Transverse colon (tissue), 4 donors: Measurements from ENCODE around the gene QRICH1. TPM values are rescaled to one million over a fixed set of nuclear protein-coding genes. Genes with fewer than 3 reads are reported as not detected.

Experiments
- DNase-seq: peaks from one replicate; pipeline ENCODE4 v3.0.0-alpha.2; 2019
- H3K27ac ChIP-seq, 4 donors: fragments of 200-600 bp; sonication (generic); 2 replicates each; pipeline ENCODE4 v1.5.1; 2016 to 2018; ENCODE audit warnings: inconsistent platforms in 4 of 4
- H3K27me3 ChIP-seq: fragments of 200-600 bp; sonication (generic); 2 replicates; pipeline ENCODE4 v1.5.1; 2017; ENCODE audit warnings: inconsistent platforms
- H3K36me3 ChIP-seq, 4 donors: fragments of 200-600 bp; sonication (generic); 2 replicates each; pipeline ENCODE4 v1.5.1; 2017 to 2019; ENCODE audit warnings: inconsistent platforms in 4 of 4
- H3K4me1 ChIP-seq, 4 donors: fragments of 200-600 bp; sonication (generic); 2 replicates each; pipeline ENCODE4 v1.5.1; 2017 to 2020; ENCODE audit warnings: inconsistent platforms in 4 of 4
- H3K4me3 ChIP-seq, 4 donors: fragments of 200-600 bp; sonication (generic); 1 replicate in 1 of 4; 2 replicates in 3 of 4; pipeline versions ENCODE4 v1.5.1 to v1.6.1; 2017 to 2019; ENCODE audit warnings: inconsistent platforms in 4 of 4
- H3K9me3 ChIP-seq, 2 donors: fragments of 200-600 bp; sonication (generic); 2 replicates each; pipeline ENCODE4 v1.5.1; 2017 to 2019; ENCODE audit warnings: inconsistent platforms in 2 of 2
- CTCF ChIP-seq, 5 experiments: fragments of 200-600 bp in 3 of 5; fragments of 450-650 bp in 2 of 5; sonication (generic) in 3 of 5; IDR thresholded peaks; 1 replicate in 2 of 5; 2 replicates in 3 of 5; pipeline ENCODE4 v1.5.1; 2016 to 2017; ENCODE audit warnings: antibody characterized with exemption in 5 of 5, inconsistent platforms in 3 of 5, mild to moderate bottlenecking in 2 of 5, moderate library complexity in 1 of 5
- EP300 ChIP-seq: sonication (generic); formaldehyde crosslinking; IDR thresholded peaks from one replicate; pipeline ENCODE4 v1.6.1; 2017; ENCODE audit warnings: antibody characterized with exemption, low read depth
- POLR2A ChIP-seq: fragments of 450-650 bp; IDR thresholded peaks from one replicate; pipeline ENCODE4 v1.6.1; 2016; ENCODE audit warnings: antibody characterized with exemption, mild to moderate bottlenecking, moderate library complexity
- POLR2AphosphoS5 ChIP-seq, 3 donors: sonication (generic); formaldehyde crosslinking; IDR thresholded peaks; one replicate each; pipeline ENCODE4 v1.6.1; 2016; ENCODE audit warnings: antibody characterized with exemption in 3 of 3
- WGBS, 2 donors: methylation state at CpG; one replicate each; pipeline ENCODE4 v1.1.5; 2018; ENCODE audit warnings: low coverage in 1 of 2; 5-methylcytosine and 5-hydroxymethylcytosine counted together
- in situ Hi-C, 4 donors: fragments of 200-750 bp; cut with MboI; loops; one replicate each; pipeline versions ENCODE4 v1.15.0 to v1.15.1; 2017; ENCODE audit warnings: low sequenced_read_pairs in 3 of 4, low pct_ligation_motif_present in 1 of 4, low pct_unique_long_range_greater_than_20kb in 1 of 4
- intact Hi-C: fragments of 100-400 bp; cut with DNase I; formaldehyde crosslinking; loops from one replicate; pipeline ENCODE4 v1.15.1; 2023; ENCODE audit warnings: low total_unique reads
- total RNA-seq, 4 donors: library from RNA; depleted of rRNA; stranded (reverse); fragments of >200 nt; gene quantifications; one replicate each; pipeline ENCODE4 v1.1.0, GENCODE V29; 2016

The QRICH1 gene
- total RNA-seq, 4 donors from 2014 or later: 76.4 to 122 (median 84.7) TPM

- DNase-seq: no peak
- Histone ChIP-seq H3K36me3 (peaks cover 0 to 9% (median 3%) of the 10 kb centered on the region in 4 donors), H3K27ac (no peak overlapping the region), H3K9me3 (no peaks in the 10 kb centered on the region), H3K27me3 (no peaks in the 10 kb centered on the region), H3K4me1 (peaks cover 8 to 18% (median 13%) of the 10 kb centered on the region in 4 donors), H3K4me3 (no peak overlapping the region)
- intact Hi-C loops (no loop called here), in situ Hi-C loops (loop anchor here in 1 of 4 donors (5.0 kb wide), 1 partner anchor 44 kb away; the partner anchor contains the start of gene CCDC71)
- 89% methylated on average over 9 of the region's 17 CpGs; no CpG with 5 or more reads in 1 of the 2 donors for WGBS, 2 donors
- TF ChIP-seq CTCF (IDR thresholded peaks at IDR 0.05) (no peak), EP300 (no peak), POLR2AphosphoS5 (IDR thresholded peaks at IDR 0.05) (no peak), POLR2A (no peak)
Measured at GRCh38 chr3:49122886-49123545, 29.1 kb upstream of the QRICH1 start.

GRCh38 chr3:49122451-49122850 is 28.6 kb upstream of the QRICH1 start:
- DNase-seq: no peak
- Histone ChIP-seq H3K27ac (no peak overlapping the region), H3K27me3 (no peaks in the 10 kb centered on the region), H3K36me3 (peaks cover 0 to 15% (median 6%) of the 10 kb centered on the region in 4 donors), H3K9me3 (no peaks in the 10 kb centered on the region), H3K4me1 (peaks cover 8 to 18% (median 13%) of the 10 kb centered on the region in 4 donors), H3K4me3 (no peak overlapping the region)
- TF ChIP-seq EP300: no peak
- in situ Hi-C loops (loop anchor here in 1 of 4 donors (5.0 kb wide), 1 partner anchor 45 kb away; the partner anchor contains the start of gene CCDC71), intact Hi-C loops (no loop called here)
- 89% methylated on average over 7 of the region's 7 CpGs; no CpG with 5 or more reads in 1 of the 2 donors for WGBS, 2 donors

GRCh38 chr3:49122022-49122421 is 28.2 kb upstream of the QRICH1 start:
- intact Hi-C loops (no loop called here), in situ Hi-C loops (loop anchor here in 1 of 4 donors (5.0 kb wide), 1 partner anchor 45 kb away; the partner anchor contains the start of gene CCDC71)
- H3K36me3 ChIP-seq: peaks cover 0 to 19% (median 8%) of the 10 kb centered on the region in 4 donors
- H3K9me3 ChIP-seq: no peaks in the 10 kb centered on the region
- peaks cover 8 to 18% (median 13%) of the 10 kb centered on the region in 4 donors for H3K4me1 ChIP-seq
- H3K4me3 ChIP-seq: no peak overlapping the region
- 95% methylated on average over 12 of the region's 12 CpGs; no CpG with 5 or more reads in 1 of the 2 donors for WGBS, 2 donors
- DNase-seq: no peak
- TF ChIP-seq EP300: no peak
- no peak for TF ChIP-seq POLR2A
- no peak for TF ChIP-seq CTCF (IDR thresholded peaks at IDR 0.05)
- TF ChIP-seq POLR2AphosphoS5 (IDR thresholded peaks at IDR 0.05): no peak
- no peaks in the 10 kb centered on the region for H3K27me3 ChIP-seq
- H3K27ac ChIP-seq: no peak overlapping the region

- no peak for TF ChIP-seq EP300
- TF ChIP-seq POLR2A: no peak
- no peak for TF ChIP-seq POLR2AphosphoS5 (IDR thresholded peaks at IDR 0.05)
- no peak for TF ChIP-seq CTCF (IDR thresholded peaks at IDR 0.05)
- peaks cover 8 to 18% (median 13%) of the 10 kb centered on the region in 4 donors for H3K4me1 ChIP-seq
- in situ Hi-C loops: loop anchor here in 1 of 4 donors (5.0 kb wide), 1 partner anchor 46 kb away; the partner anchor contains the start of gene CCDC71
- peaks cover 0 to 26% (median 12%) of the 10 kb centered on the region in 4 donors for H3K36me3 ChIP-seq
- no peaks in the 10 kb centered on the region for H3K27me3 ChIP-seq
- peak overlapping the region; percentile 89 to 98 (median 94) for H3K27ac ChIP-seq
- H3K4me3 ChIP-seq: peak overlapping the region in 3 of 4 donors; percentile 74 to 86 (median 81)
- no peak for DNase-seq
- WGBS, 2 donors: 85 to 92% methylated on average over 2 to 17 of the region's 17 CpGs
- intact Hi-C loops: no loop called here
- no peaks in the 10 kb centered on the region for H3K9me3 ChIP-seq
Measured at GRCh38 chr3:49121132-49121736, 27.4 kb upstream of the QRICH1 start.
